Right lobe of liver (tissue), 6 donors: ENCODE data around the gene RTP3. TPM values are rescaled to one million over a fixed set of nuclear protein-coding genes. Genes with fewer than 3 reads are reported as not detected.
"Not testable (repeated sequence)": the region's sequence is repeated elsewhere in the genome, so short reads cannot be mapped to it uniquely, and the experiment has no call there.

Experiments
- ATAC-seq, 4 donors: fragments of 200-7000 bp; cut with Tn5 transposase; one replicate each; pipeline ENCODE4 v1.9.1; 2020; ENCODE audit warnings: mild to moderate bottlenecking in 4 of 4, moderate library complexity in 4 of 4
- DNase-seq, 3 donors: peaks; one replicate each; pipeline ENCODE4 v3.0.0-alpha.2; 2020
- H3K27ac ChIP-seq, 3 donors: fragments of 200-600 bp; one replicate each; pipeline ENCODE4 v1.8.0; 2022
- H3K27me3 ChIP-seq, 2 donors: fragments of 200-600 bp; one replicate each; pipeline ENCODE4 v1.8.0; 2022
- H3K36me3 ChIP-seq, 4 donors: fragments of 200-600 bp; sonication (generic) in 1 of 4; one replicate each; pipeline versions ENCODE4 v1.5.1 to v1.8.0; 2017 to 2022; ENCODE audit warnings: control low read depth in 1 of 4
- H3K4me1 ChIP-seq, 4 donors: fragments of 200-600 bp; sonication (generic) in 1 of 4; one replicate each; pipeline versions ENCODE4 v1.5.1 to v1.8.0; 2017 to 2022; ENCODE audit warnings: control low read depth in 1 of 4
- H3K4me3 ChIP-seq, 3 donors: fragments of 200-600 bp; one replicate each; pipeline ENCODE4 v1.8.0; 2022
- H3K9me3 ChIP-seq, 4 donors: fragments of 200-600 bp; sonication (generic) in 1 of 4; one replicate each; pipeline versions ENCODE4 v1.5.1 to v1.8.0; 2017 to 2022; ENCODE audit warnings: control low read depth in 1 of 4
- CTCF ChIP-seq, 4 donors: fragments of 200-600 bp in 3 of 4; fragments of 450-650 bp in 1 of 4; IDR thresholded peaks; one replicate each; pipeline versions ENCODE4 v1.5.1 to v1.8.0; 2016 to 2022; ENCODE audit warnings: antibody characterized with exemption in 4 of 4, mild to moderate bottlenecking in 2 of 4
- POLR2A ChIP-seq: fragments of 450-650 bp; IDR thresholded peaks from one replicate; pipeline ENCODE4 v1.6.1; 2017; ENCODE audit warnings: antibody characterized with exemption, mild to moderate bottlenecking
- WGBS: methylation state at CpG from one replicate; pipeline ENCODE4 v1.1.6; 2018; ENCODE audit warnings: low coverage, low lambda C conversion rate; ENCODE audit not compliant: insufficient coverage; ENCODE audit errors: missing lambda C conversion rate; 5-methylcytosine and 5-hydroxymethylcytosine counted together
- intact Hi-C, 2 donors: fragments of 100-400 bp; cut with DNase I; formaldehyde crosslinking; loops; one replicate each; pipeline versions ENCODE4 v1.11.2 to v1.14.1; 2022
- total RNA-seq, 6 experiments: library from RNA; depleted of rRNA in 2 of 6; stranded (reverse); fragments of >200 nt in 2 of 6; fragmentation: NEBNext Ultra II Directional in 3 of 6; extraction: Animal tissue kit (Norgen Biotek cat#: 25700) in 3 of 6; gene quantifications; one replicate each; pipeline versions ENCODE4 v1.1.0 to v1.2.4, GENCODE V29; 2016 to 2023
- donor health status: DM: no; HTN: yes; CAD: no.
- donor health status: DM: no; HTN: no; CAD: no.
- donor health status: DM: no; HTN: no; CAD: no.
- donor health status: DM: no; HTN: yes; CAD: no.
- donor health status: DM: no; HTN: yes; CAD: no.

Gene RTP3
- total RNA-seq, 6 experiments from 2014 or later = 12.2 to 29.0 (median 20.9) TPM

- no peaks in the 10 kb centered on the region for H3K9me3 ChIP-seq
- no peaks in the 10 kb centered on the region for H3K27me3 ChIP-seq
- H3K4me3 ChIP-seq = no peak overlapping the region
- no peak for TF ChIP-seq POLR2A
- no peak for TF ChIP-seq CTCF (IDR thresholded peaks at IDR 0.05)
- no peak for DNase-seq
- no peak for ATAC-seq
- H3K4me1 ChIP-seq = peaks cover 0 to 9% (median 0%) of the 10 kb centered on the region in 4 donors
- WGBS = 89% methylated on average over 5 of the region's 5 CpGs
- H3K36me3 ChIP-seq = no peaks in the 10 kb centered on the region
- H3K27ac ChIP-seq = no peak overlapping the region
- intact Hi-C loops = no loop called here
Observed at GRCh38 chr3:46535746-46536145, 38.0 kb downstream of the RTP3 start.

DNA sequence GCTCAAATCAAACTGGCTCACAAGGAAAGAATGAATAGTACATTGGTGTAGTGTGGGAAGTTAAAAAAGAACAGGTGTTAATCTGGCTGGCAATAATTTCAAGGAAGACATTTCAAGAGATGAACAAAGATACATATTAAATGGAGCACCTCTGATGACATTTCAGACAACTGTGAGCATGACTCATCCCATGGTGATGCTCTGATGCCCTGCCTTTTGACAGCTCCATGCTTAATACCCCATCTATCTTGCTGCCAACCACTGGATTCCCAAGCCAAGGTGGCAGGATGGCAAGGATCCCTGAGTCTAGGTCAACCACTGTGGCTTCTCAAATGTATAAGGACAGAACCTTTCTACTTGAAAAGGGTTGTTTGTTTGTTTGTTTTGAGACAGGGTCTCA, 39.0 kb downstream of the RTP3 start:
- ATAC-seq (no peak), DNase-seq (no peak)
- H3K9me3 ChIP-seq = no peaks in the 10 kb centered on the region
- H3K36me3 ChIP-seq = no peaks in the 10 kb centered on the region
- TF ChIP-seq CTCF (IDR thresholded peaks at IDR 0.05) (no peak), POLR2A (no peak)
- H3K27me3 ChIP-seq = no peaks in the 10 kb centered on the region
- peaks cover 0 to 9% (median 0%) of the 10 kb centered on the region in 4 donors for H3K4me1 ChIP-seq
- H3K27ac ChIP-seq = no peak overlapping the region
- H3K4me3 ChIP-seq = no peak overlapping the region
- intact Hi-C loops = no loop called here

DNA sequence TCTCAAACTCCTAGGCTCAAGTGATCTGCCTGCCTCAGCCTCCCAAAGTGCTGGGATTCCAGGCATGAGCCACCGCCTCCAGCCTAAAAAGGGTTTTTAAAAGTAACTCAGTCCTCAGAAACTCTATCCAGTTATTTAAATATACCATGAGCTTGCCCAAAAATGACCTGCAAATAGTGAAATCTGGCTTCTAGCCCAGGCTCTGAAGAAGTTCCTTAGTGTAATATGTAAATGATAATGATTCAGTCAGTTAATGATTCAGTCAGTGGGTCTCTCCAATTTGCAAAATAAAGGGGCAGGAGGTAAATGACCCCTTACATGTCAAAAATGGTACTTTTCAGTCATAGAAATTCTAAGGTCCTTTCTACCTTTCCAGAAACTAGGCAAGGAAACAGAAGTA, 39.5 kb downstream of the RTP3 start:
- 71% methylated on average over 1 of the region's 1 CpG for WGBS

GRCh38 chr3:46537779-46538178, 40.0 kb downstream of the RTP3 start:
- intact Hi-C loops = no loop called here
- H3K27ac ChIP-seq = no peak overlapping the region
- ATAC-seq = no peak
- 79% methylated on average over 3 of the region's 5 CpGs for WGBS
- no peak for DNase-seq
- H3K27me3 ChIP-seq = no peaks in the 10 kb centered on the region
- H3K9me3 ChIP-seq = no peaks in the 10 kb centered on the region
- no peak overlapping the region for H3K4me3 ChIP-seq
- no peaks in the 10 kb centered on the region for H3K36me3 ChIP-seq
- peaks cover 0 to 9% (median 0%) of the 10 kb centered on the region in 4 donors for H3K4me1 ChIP-seq
- TF ChIP-seq POLR2A = no peak
- TF ChIP-seq CTCF (IDR thresholded peaks at IDR 0.05) = no peak

More for the DNA sequence above, 39.5 kb downstream of the RTP3 start:
- no peak overlapping the region for H3K4me3 ChIP-seq
- ATAC-seq = peak in 1 of 4 donors; percentile 61
- H3K9me3 ChIP-seq = no peaks in the 10 kb centered on the region
- H3K4me1 ChIP-seq = peaks cover 0 to 9% (median 0%) of the 10 kb centered on the region in 4 donors
- TF ChIP-seq POLR2A (no peak), CTCF (IDR thresholded peaks at IDR 0.05) (no peak)
- intact Hi-C loops = no loop called here
- no peak overlapping the region for H3K27ac ChIP-seq
- no peaks in the 10 kb centered on the region for H3K27me3 ChIP-seq
- no peaks in the 10 kb centered on the region for H3K36me3 ChIP-seq
- DNase-seq = no peak

DNA sequence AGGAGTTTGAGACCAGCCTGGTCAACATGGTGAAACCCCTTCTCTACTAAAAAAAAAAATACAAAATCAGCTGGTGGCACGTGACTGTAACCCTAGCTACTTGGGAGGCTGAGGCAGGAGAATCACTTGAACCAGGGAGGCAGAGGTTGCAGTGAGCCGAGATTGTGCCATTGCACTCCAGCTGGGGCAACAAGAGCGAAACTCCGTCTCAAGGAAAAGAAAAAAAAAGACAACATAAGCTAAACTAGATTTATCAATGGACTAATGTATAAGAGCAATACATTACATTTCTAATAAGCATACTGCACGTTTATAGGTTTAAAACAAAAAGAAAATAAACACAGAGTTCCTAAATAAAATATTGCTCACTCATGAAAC, 40.6 kb downstream of the RTP3 start:
- H3K36me3 ChIP-seq, H3K4me3 ChIP-seq, DNase-seq, intact Hi-C loops, H3K9me3 ChIP-seq, H3K27me3 ChIP-seq, H3K4me1 ChIP-seq, H3K27ac ChIP-seq, ATAC-seq: not testable (repeated sequence)
- WGBS = 58% methylated on average over 5 of the region's 5 CpGs
